Astrocyte (in vitro differentiated cells and primary cell): ENCODE data around the gene MAP6. TPM values are rescaled to one million over a fixed set of nuclear protein-coding genes. Genes with fewer than 3 reads are reported as not detected.
A peak's percentile ranks its signal among the peaks of the same experiment; 100 is the strongest.

Experiments used
- DNase-seq: peaks from one replicate; pipeline ENCODE4 v3.0.0-alpha.2; 2010; ENCODE audit warnings: low read depth
- FAIRE-seq: peaks from 2 replicates; lab custom pipeline; 2011; peaks lifted over from hg19 to GRCh38; lab: Jason Lieb, UNC
- H2AFZ ChIP-seq: 2 replicates; pipeline ENCODE4 v1.6.0; 2012; ENCODE audit warnings: low read depth, low read length, inconsistent platforms
- H3K27ac ChIP-seq: 2 replicates; pipeline ENCODE4 v1.5.1; 2011; ENCODE audit warnings: low read depth, low read length, inconsistent platforms
- H3K27me3 ChIP-seq: 2 replicates; pipeline ENCODE4 v1.6.0; 2011; ENCODE audit warnings: low read length, inconsistent platforms; ENCODE audit not compliant: insufficient read depth
- H3K36me3 ChIP-seq: 2 replicates; pipeline ENCODE4 v1.5.1; 2011; ENCODE audit warnings: low read length, inconsistent platforms; ENCODE audit not compliant: insufficient read depth
- H3K4me1 ChIP-seq: 2 replicates; pipeline ENCODE4 v1.5.1; 2011; ENCODE audit warnings: low read length, inconsistent platforms; ENCODE audit not compliant: insufficient read depth
- H3K4me2 ChIP-seq: 2 replicates; pipeline ENCODE4 v1.6.0; 2012; ENCODE audit warnings: low read length, inconsistent platforms
- H3K4me3 ChIP-seq: 2 replicates; pipeline ENCODE4 v1.5.1; 2011; ENCODE audit warnings: low read depth, mild to moderate bottlenecking, low read length, inconsistent platforms; ENCODE audit not compliant: insufficient read depth
- H3K79me2 ChIP-seq: 2 replicates; pipeline ENCODE4 v1.6.0; 2012; ENCODE audit warnings: mild to moderate bottlenecking, low read length, inconsistent platforms; ENCODE audit not compliant: insufficient read depth
- H3K9ac ChIP-seq: 2 replicates; pipeline ENCODE4 v1.6.0; 2012; ENCODE audit warnings: mild to moderate bottlenecking, low read length, inconsistent platforms
- H3K9me3 ChIP-seq: 2 replicates; pipeline ENCODE4 v1.5.1; 2012; ENCODE audit warnings: low read depth, mild to moderate bottlenecking, low read length, inconsistent platforms; ENCODE audit not compliant: insufficient read depth
- H4K20me1 ChIP-seq: 2 replicates; pipeline ENCODE4 v1.6.0; 2012; ENCODE audit warnings: low read length, inconsistent platforms; ENCODE audit not compliant: insufficient read depth
- H3K27ac Mint-ChIP-seq: one replicate; pipeline ENCODE4 v1.8.0; 2021; ENCODE audit warnings: mild to moderate bottlenecking, mixed read lengths; ENCODE audit not compliant: unreplicated experiment
- H3K27me3 Mint-ChIP-seq: one replicate; pipeline ENCODE4 v1.8.0; 2021; ENCODE audit warnings: low read depth, mixed read lengths; ENCODE audit not compliant: unreplicated experiment
- H3K36me3 Mint-ChIP-seq: one replicate; pipeline ENCODE4 v1.8.0; 2021; ENCODE audit warnings: low read depth, mixed read lengths; ENCODE audit not compliant: unreplicated experiment
- H3K4me1 Mint-ChIP-seq: one replicate; pipeline ENCODE4 v1.8.0; 2021; ENCODE audit warnings: low read depth, mixed read lengths; ENCODE audit not compliant: unreplicated experiment
- H3K4me3 Mint-ChIP-seq: one replicate; pipeline ENCODE4 v1.8.0; 2021; ENCODE audit warnings: mild to moderate bottlenecking, moderate library complexity, mixed read lengths; ENCODE audit not compliant: unreplicated experiment
- H3K9me3 Mint-ChIP-seq: one replicate; pipeline ENCODE4 v1.8.0; 2021; ENCODE audit warnings: mild to moderate bottlenecking, mixed read lengths; ENCODE audit not compliant: unreplicated experiment
- CTCF ChIP-seq: IDR thresholded peaks from 2 replicates; pipeline ENCODE4 v1.5.1; 2011; ENCODE audit warnings: low read depth, mild to moderate bottlenecking, inconsistent platforms, low read length, moderate library complexity; ENCODE audit not compliant: insufficient read depth
- EZH2 ChIP-seq: IDR thresholded peaks from 2 replicates; pipeline ENCODE4 v1.6.1; 2012; ENCODE audit warnings: mild to moderate bottlenecking, low read length, inconsistent platforms; ENCODE audit not compliant: insufficient read depth
- total RNA-seq: library from RNA; stranded (reverse); gene quantifications from 2 replicates; pipeline ENCODE4 v1.2.1, GENCODE V29; 2021

Gene MAP6
- total RNA-seq, 1 donor from 2014 or later, result 3.9 TPM

GRCh38 chr11:75635066-75635862 lies 33.6 kb downstream of the MAP6 start:
- Histone ChIP-seq H3K79me2 (no peaks in the 10 kb centered on the region), H3K27me3 (no peaks in the 10 kb centered on the region), H3K4me1 (peaks cover 10% of the 10 kb centered on the region), H2AFZ (peak overlapping the region; percentile 74), H3K9me3 (no peaks in the 10 kb centered on the region), H3K9ac (no peak overlapping the region), H3K4me2 (peak overlapping the region; percentile 14), H3K36me3 (no peaks in the 10 kb centered on the region), H3K27ac (no peak overlapping the region), H4K20me1 (no peaks in the 10 kb centered on the region), H3K4me3 (no peak overlapping the region)
- no peak for FAIRE-seq
- H3K27me3 Mint-ChIP-seq, result peaks cover 5% of the 10 kb centered on the region
- H3K9me3 Mint-ChIP-seq, result peaks cover 1% of the 10 kb centered on the region
- H3K4me1 Mint-ChIP-seq, result peaks cover 13% of the 10 kb centered on the region
- no peak overlapping the region for H3K27ac Mint-ChIP-seq
- peak; percentile 40 for DNase-seq
- no peaks in the 10 kb centered on the region for H3K36me3 Mint-ChIP-seq
- no peak overlapping the region for H3K4me3 Mint-ChIP-seq
- TF ChIP-seq EZH2 (no peak), CTCF (no peak)

GRCh38 chr11:75633409-75634066 lies 35.3 kb downstream of the MAP6 start:
- H3K4me1 Mint-ChIP-seq, result peaks cover 3% of the 10 kb centered on the region
- Histone ChIP-seq H3K27me3 (no peaks in the 10 kb centered on the region), H3K9me3 (no peaks in the 10 kb centered on the region), H3K27ac (no peak overlapping the region), H3K9ac (no peak overlapping the region), H3K79me2 (no peaks in the 10 kb centered on the region), H3K36me3 (no peaks in the 10 kb centered on the region), H3K4me3 (no peak overlapping the region), H2AFZ (no peak overlapping the region), H3K4me2 (no peak overlapping the region), H4K20me1 (no peaks in the 10 kb centered on the region), H3K4me1 (peaks cover 4% of the 10 kb centered on the region)
- H3K27ac Mint-ChIP-seq, result no peak overlapping the region
- peaks cover 1% of the 10 kb centered on the region for H3K9me3 Mint-ChIP-seq
- DNase-seq, result no peak
- FAIRE-seq, result no peak
- H3K36me3 Mint-ChIP-seq, result no peaks in the 10 kb centered on the region
- TF ChIP-seq EZH2 (no peak), CTCF (no peak)
- no peak overlapping the region for H3K4me3 Mint-ChIP-seq
- peaks cover 5% of the 10 kb centered on the region for H3K27me3 Mint-ChIP-seq
